ENCODE results near the gene C14orf93. TPM values are rescaled to one million over a fixed set of nuclear protein-coding genes. Genes with fewer than 3 reads are reported as not detected.
A peak's percentile ranks its signal among the peaks of the same experiment; 100 is the strongest.
"Not testable (repeated sequence)": the region's sequence is repeated elsewhere in the genome, so short reads cannot be mapped to it uniquely, and the experiment has no call there.

Gene C14orf93
- total RNA-seq, 1 donor from 2014 or later = 16.0 TPM

DNA sequence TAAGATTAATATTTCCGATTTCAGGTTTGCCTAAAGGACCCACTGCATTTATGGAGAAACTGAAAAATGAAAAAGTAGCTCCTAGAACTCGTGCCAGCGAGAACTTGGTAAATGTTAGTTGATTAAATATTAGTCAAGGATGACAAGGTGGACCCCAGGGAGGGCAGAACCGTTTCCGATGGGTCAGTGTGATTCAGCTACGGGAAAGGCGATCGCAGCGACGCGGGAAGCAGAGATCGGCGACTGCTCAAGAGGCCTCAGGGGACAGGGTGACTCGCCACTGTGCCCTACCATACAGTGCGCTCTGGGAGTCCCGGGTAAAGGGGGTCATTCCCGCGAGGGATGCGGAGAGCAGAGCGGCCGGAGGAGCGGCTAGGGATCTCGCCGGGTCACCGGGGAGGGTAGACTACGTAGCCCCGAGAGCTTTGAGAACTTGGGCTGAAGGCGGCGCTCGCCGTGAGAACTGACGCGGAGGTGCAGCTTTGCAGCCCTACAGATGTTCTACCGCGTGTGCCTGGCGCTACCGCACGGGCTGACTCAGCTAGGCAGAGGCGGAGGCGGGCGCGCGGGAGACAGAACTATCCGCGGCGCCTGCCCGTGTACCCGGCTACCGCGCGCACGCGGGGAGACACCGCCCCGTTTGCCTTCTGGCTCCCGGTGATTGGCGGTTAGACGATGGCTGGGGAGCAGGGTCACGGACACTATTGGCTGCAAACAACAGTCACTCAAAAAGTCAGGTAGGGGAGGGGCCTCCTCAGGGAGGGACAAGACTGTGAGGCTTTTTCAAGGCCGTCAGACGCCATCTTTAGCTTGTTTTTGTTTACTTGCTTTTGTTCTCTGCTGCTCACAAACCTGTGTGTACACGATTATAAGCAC lies 3.2 kb downstream of the C14orf93 start:
- DNase-seq (ENCODE audit: extremely low spot score in 2 of 2) = peak in 1 of 2 donors; percentile 99
- Histone ChIP-seq H3K4me3 (peak overlapping the region; percentile 68 to 72), H3K27me3 (no peaks in the 10 kb centered on the region), H3K36me3 (no peaks in the 10 kb centered on the region), H3K27ac (peak overlapping the region; percentile 92), H3K9me3 (no peaks in the 10 kb centered on the region), H3K4me1 (peaks cover 18% of the 10 kb centered on the region)
- TF ChIP-seq POLR2AphosphoS5 (IDR thresholded peaks at IDR 0.05; ENCODE audit: insufficient read depth in 1 of 2, low read depth in 1 of 2) (peak; percentile 94 to 98), POLR2A (IDR thresholded peaks at IDR 0.05) (peak in 1 of 2 donors; percentile 90)
- TF ChIP-seq, protein P1, sequence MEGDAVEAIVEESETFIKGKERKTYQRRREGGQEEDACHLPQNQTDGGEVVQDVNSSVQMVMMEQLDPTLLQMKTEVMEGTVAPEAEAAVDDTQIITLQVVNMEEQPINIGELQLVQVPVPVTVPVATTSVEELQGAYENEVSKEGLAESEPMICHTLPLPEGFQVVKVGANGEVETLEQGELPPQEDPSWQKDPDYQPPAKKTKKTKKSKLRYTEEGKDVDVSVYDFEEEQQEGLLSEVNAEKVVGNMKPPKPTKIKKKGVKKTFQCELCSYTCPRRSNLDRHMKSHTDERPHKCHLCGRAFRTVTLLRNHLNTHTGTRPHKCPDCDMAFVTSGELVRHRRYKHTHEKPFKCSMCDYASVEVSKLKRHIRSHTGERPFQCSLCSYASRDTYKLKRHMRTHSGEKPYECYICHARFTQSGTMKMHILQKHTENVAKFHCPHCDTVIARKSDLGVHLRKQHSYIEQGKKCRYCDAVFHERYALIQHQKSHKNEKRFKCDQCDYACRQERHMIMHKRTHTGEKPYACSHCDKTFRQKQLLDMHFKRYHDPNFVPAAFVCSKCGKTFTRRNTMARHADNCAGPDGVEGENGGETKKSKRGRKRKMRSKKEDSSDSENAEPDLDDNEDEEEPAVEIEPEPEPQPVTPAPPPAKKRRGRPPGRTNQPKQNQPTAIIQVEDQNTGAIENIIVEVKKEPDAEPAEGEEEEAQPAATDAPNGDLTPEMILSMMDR (IDR thresholded peaks at IDR 0.05) = no peak
- intact Hi-C loops (cut with DNase I) = loop anchor here (5.0 kb wide), 1 partner anchor 1401 kb away; no protein-coding TSS in a partner anchor

DNA sequence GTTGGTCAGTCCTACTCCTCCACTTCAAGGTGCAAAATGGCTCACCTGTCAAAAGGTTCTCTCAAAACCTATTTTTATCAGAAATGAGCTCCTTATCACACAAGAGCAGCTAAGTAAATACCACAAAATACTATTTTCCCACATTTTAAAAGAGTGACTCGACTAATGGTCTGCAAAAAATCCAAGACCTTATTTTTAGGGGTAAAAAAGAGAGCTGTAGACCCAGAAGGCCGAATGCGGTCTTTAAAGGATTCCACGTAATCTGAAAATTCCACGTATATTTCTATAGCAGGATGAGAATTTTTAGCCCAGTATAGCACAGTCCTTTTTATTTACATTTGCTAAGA lies 3.8 kb downstream of the C14orf93 start:
- Histone ChIP-seq H3K27me3 (no peaks in the 10 kb centered on the region), H3K9me3 (no peaks in the 10 kb centered on the region), H3K4me3 (peak overlapping the region; percentile 68 to 72), H3K36me3 (no peaks in the 10 kb centered on the region), H3K27ac (peak overlapping the region; percentile 92), H3K4me1 (peaks cover 18% of the 10 kb centered on the region)
- no peak for DNase-seq (ENCODE audit: extremely low spot score in 2 of 2)
- intact Hi-C loops (cut with DNase I) = loop anchor here (5.0 kb wide), 1 partner anchor 1401 kb away; no protein-coding TSS in a partner anchor
- TF ChIP-seq POLR2AphosphoS5 (IDR thresholded peaks at IDR 0.05; ENCODE audit: insufficient read depth in 1 of 2, low read depth in 1 of 2) (no peak), POLR2A (IDR thresholded peaks at IDR 0.05) (no peak)
- TF ChIP-seq, protein P1 (IDR thresholded peaks at IDR 0.05) = no peak

DNA sequence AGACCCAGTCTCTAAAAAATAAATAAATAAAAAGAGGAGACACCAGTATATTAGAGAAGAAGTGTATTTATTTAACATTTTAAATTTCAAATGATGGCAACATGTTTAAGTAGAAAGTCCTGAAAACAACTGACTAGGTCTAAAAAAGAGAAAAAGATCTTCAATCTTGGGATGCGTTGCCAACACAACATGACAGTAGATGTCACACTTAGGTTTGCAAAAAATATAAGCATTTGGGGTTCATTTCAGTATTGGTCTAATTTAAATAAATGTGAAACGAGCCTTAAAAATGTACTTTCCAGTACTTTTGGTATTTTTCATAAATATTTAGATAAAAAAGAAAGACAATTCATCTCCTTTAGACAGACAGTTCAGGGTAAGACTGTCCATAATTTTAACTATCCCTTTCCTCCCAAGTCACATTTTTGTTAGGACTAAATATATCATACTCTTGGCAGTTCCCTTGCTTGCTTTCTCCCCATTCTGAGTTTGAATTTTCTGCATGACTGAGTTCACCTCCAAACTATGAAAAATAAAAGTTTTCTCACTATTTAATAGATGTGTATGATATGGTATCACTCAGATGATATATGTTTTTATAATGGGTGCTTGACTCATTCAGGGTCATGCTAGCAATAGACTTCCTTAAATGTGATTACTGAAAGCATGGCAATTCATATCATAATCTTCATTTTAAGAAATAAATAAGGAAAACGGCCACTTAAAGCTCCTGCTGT lies 4.3 kb downstream of the C14orf93 start:
- H3K27ac ChIP-seq = peak overlapping the region; percentile 92
- no peaks in the 10 kb centered on the region for H3K27me3 ChIP-seq
- H3K9me3 ChIP-seq = no peaks in the 10 kb centered on the region
- peaks cover 18% of the 10 kb centered on the region for H3K4me1 ChIP-seq
- TF ChIP-seq, protein P1 (IDR thresholded peaks at IDR 0.05) = no peak
- no peak for TF ChIP-seq POLR2A (IDR thresholded peaks at IDR 0.05)
- no peak for TF ChIP-seq POLR2AphosphoS5 (IDR thresholded peaks at IDR 0.05; ENCODE audit: insufficient read depth in 1 of 2, low read depth in 1 of 2)
- no peak for DNase-seq (ENCODE audit: extremely low spot score in 2 of 2)
- H3K4me3 ChIP-seq = no peak overlapping the region
- H3K36me3 ChIP-seq = no peaks in the 10 kb centered on the region
- intact Hi-C loops (cut with DNase I) = loop anchor here (5.0 kb wide), 1 partner anchor 1402 kb away; no protein-coding TSS in a partner anchor

DNA sequence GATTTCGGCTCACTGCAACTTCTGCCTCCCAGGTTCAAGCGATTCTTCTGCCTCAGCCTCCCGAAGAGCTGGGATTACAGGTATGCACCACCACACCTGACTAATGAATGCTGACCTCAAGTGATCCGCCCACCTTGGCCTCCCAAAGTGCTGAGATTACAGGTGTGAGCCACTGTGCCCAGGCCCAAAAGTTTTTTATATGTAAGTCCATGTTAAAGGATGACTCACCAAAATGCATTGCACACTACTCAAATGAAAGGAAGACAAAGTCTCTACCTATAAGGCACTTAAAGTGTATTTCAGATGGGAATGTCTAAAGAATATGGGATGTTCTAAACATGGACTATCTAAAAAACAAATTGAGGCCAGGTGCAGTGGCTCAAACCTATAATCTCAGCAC lies 5.7 kb downstream of the C14orf93 start:
- H3K27ac ChIP-seq; intact Hi-C loops (cut with DNase I); H3K27me3 ChIP-seq; H3K4me3 ChIP-seq; H3K36me3 ChIP-seq; H3K9me3 ChIP-seq; DNase-seq (ENCODE audit: extremely low spot score in 2 of 2): not testable (repeated sequence)
- peaks cover 13% of the 10 kb centered on the region for H3K4me1 ChIP-seq

DNA sequence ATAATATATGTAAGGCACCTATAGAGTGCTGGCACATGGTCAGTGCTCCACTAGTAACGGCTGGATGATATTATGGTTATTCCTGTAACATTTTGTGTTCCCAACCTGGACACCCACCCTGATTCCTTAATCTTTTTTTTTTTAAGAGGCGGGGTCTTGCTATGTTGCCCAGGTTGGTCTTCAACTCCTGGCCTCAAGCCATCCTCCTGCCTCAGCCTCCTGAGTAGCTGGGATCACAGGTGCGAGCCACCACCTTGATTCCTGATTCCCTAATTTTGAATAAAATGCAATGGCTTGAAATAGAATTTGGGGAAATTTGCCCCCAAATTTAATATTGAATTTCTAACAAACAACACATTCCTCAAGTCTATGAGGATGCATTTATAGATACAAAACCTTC lies 7.4 kb downstream of the C14orf93 start:
- DNase-seq (ENCODE audit: extremely low spot score in 2 of 2) = no peak

More for the DNA sequence above, 7.4 kb downstream of the C14orf93 start:
- H3K9me3 ChIP-seq = no peaks in the 10 kb centered on the region
- no peaks in the 10 kb centered on the region for H3K27me3 ChIP-seq
- H3K36me3 ChIP-seq = no peaks in the 10 kb centered on the region
- peaks cover 6% of the 10 kb centered on the region for H3K4me1 ChIP-seq
- H3K4me3 ChIP-seq = no peak overlapping the region
- no peak overlapping the region for H3K27ac ChIP-seq
- intact Hi-C loops (cut with DNase I) = no loop called here
- TF ChIP-seq, protein P1 (IDR thresholded peaks at IDR 0.05) = no peak
- TF ChIP-seq POLR2A (IDR thresholded peaks at IDR 0.05) = no peak
- no peak for TF ChIP-seq POLR2AphosphoS5 (IDR thresholded peaks at IDR 0.05; ENCODE audit: insufficient read depth in 1 of 2, low read depth in 1 of 2)
